GM19240 (cell line): Measurements from ENCODE around the gene TMEM87A.
"Not testable (repeated sequence)": the region's sequence is repeated elsewhere in the genome, so short reads cannot be mapped to it uniquely, and the experiment has no call there.

Source experiments
- DNase-seq: peaks from one replicate; pipeline ENCODE4 v3.0.0; 2011; ENCODE audit warnings: low spot score; ENCODE audit not compliant: insufficient read length

Gene TMEM87A

GRCh38 chr15:42272939-42273899, at the start of gene TMEM87A, which contains the start of gene GANC:
TMEM87A (minus strand) TSS chr15:42273433; CDS start chr15:42273398, 35 bp downstream.
GANC (plus strand) TSS chr15:42273201; CDS start chr15:42274482, 1,281 bp downstream.
- peak; percentile 79 for DNase-seq

- DNase-seq: no peak
Observed at GRCh38 chr15:42319206-42319605, 46.0 kb upstream of the TMEM87A start.

GRCh38 chr15:42316282-42316805, 43.1 kb upstream of the TMEM87A start:
- not testable (repeated sequence) for DNase-seq

GRCh38 chr15:42315521-42315920, 42.3 kb upstream of the TMEM87A start:
- no peak for DNase-seq

GRCh38 chr15:42314818-42315217, 41.6 kb upstream of the TMEM87A start:
- no peak for DNase-seq

- DNase-seq: no peak
Observed at GRCh38 chr15:42313463-42313862, 40.2 kb upstream of the TMEM87A start.

- no peak for DNase-seq
Observed at GRCh38 chr15:42306681-42307080, 33.4 kb upstream of the TMEM87A start.

- DNase-seq: not testable (repeated sequence)
Observed at GRCh38 chr15:42301004-42301403, 27.8 kb upstream of the TMEM87A start.

- DNase-seq: no peak
Observed at GRCh38 chr15:42289166-42289565, 15.9 kb upstream of the TMEM87A start.

- no peak for DNase-seq
Observed at GRCh38 chr15:42287931-42288330, 14.7 kb upstream of the TMEM87A start.

GRCh38 chr15:42286445-42287029, 13.3 kb upstream of the TMEM87A start:
- no peak for DNase-seq

- no peak for DNase-seq
Observed at GRCh38 chr15:42285034-42285433, 11.8 kb upstream of the TMEM87A start.

GRCh38 chr15:42284551-42284950, 11.3 kb upstream of the TMEM87A start:
- no peak for DNase-seq

GRCh38 chr15:42283671-42284070, 10.4 kb upstream of the TMEM87A start:
- DNase-seq: no peak

- no peak for DNase-seq
Observed at GRCh38 chr15:42282926-42283325, 9.7 kb upstream of the TMEM87A start.

- no peak for DNase-seq
Observed at GRCh38 chr15:42282344-42282743, 9.1 kb upstream of the TMEM87A start.

- DNase-seq: no peak
Observed at GRCh38 chr15:42279234-42279723, 6.0 kb upstream of the TMEM87A start.

- DNase-seq: no peak
Observed at GRCh38 chr15:42276762-42277161, 3.5 kb upstream of the TMEM87A start.

- DNase-seq: no peak
Observed at GRCh38 chr15:42275780-42276391, 2.7 kb upstream of the TMEM87A start.

GRCh38 chr15:42274702-42274989, 1.4 kb upstream of the TMEM87A start:
- no peak for DNase-seq

- DNase-seq: peak; percentile 6
Observed at GRCh38 chr15:42273900-42274701, 868 bp upstream of the TMEM87A start.
